C1 segment of cervical spinal cord (tissue), 14 donors: ENCODE data around the gene EPN2.

ENCODE experiments used
- DNase-seq, 14 donors: peaks; one replicate each; lab custom pipeline; 2025; lab: John Stamatoyannopoulos, UW

The EPN2 gene

GRCh38 chr17:19380481-19381301 is 143.5 kb downstream of the EPN2 start:
- no peak for DNase-seq

GRCh38 chr17:19381361-19381740 is 144.2 kb downstream of the EPN2 start:
- no peak for DNase-seq

GRCh38 chr17:19381741-19382444 is 144.7 kb downstream of the EPN2 start:
- no peak for DNase-seq

- DNase-seq: no peak
These were observed 145.6 kb downstream of the EPN2 start for GRCh38 chr17:19382531-19383444.

GRCh38 chr17:19383681-19384470 is 146.7 kb downstream of the EPN2 start:
- DNase-seq: no peak

GRCh38 chr17:19384723-19385391 is 147.7 kb downstream of the EPN2 start:
- peak in 11 of 14 donors; percentile 39 to 80 (median 71) for DNase-seq

GRCh38 chr17:19385521-19385983 is 148.4 kb downstream of the EPN2 start:
- DNase-seq: no peak
